Lower leg skin (tissue), 4 donors: Measurements from ENCODE around the gene SDK1. TPM values are rescaled to one million over a fixed set of nuclear protein-coding genes. Genes with fewer than 3 reads are reported as not detected.

Experiments used
- DNase-seq, 2 donors: peaks; one replicate each; pipeline ENCODE4 v3.0.0-alpha.2; 2019; ENCODE audit warnings: low spot score in 2 of 2
- H3K4me3 ChIP-seq: fragments of 200-600 bp; sonication (generic); 2 replicates; pipeline ENCODE4 v1.5.1; 2017; ENCODE audit warnings: mild to moderate bottlenecking, low read depth; ENCODE audit not compliant: poor library complexity, severe bottlenecking
- POLR2A ChIP-seq, 2 donors: fragments of 450-650 bp; IDR thresholded peaks; one replicate each; pipeline ENCODE4 v1.6.1; 2016 to 2017; ENCODE audit warnings: antibody characterized with exemption in 2 of 2, mild to moderate bottlenecking in 1 of 2, moderate library complexity in 1 of 2
- WGBS, 2 donors: methylation state at CpG; one replicate each; pipeline ENCODE4 v1.1.5; 2018; 5-methylcytosine and 5-hydroxymethylcytosine counted together
- intact Hi-C: fragments of 100-400 bp; cut with DNase I; formaldehyde crosslinking; loops from one replicate; pipeline ENCODE4 v1.15.0; 2023; ENCODE audit warnings: low total_unique reads
- total RNA-seq, 4 donors: library from RNA; depleted of rRNA; stranded (reverse); fragments of >200 nt; gene quantifications; one replicate each; pipeline ENCODE4 v1.1.0, GENCODE V29; 2016
- TF ChIP-seq, protein P1 (sequence below), 3 donors: fragments of 450-650 bp; IDR thresholded peaks; one replicate each; pipeline ENCODE4 v1.5.1; 2016; ENCODE audit warnings: antibody characterized with exemption in 3 of 3, mild to moderate bottlenecking in 3 of 3, moderate library complexity in 2 of 3

The SDK1 gene
- total RNA-seq, 4 donors from 2014 or later = 1.9 to 7.2 (median 5.1) TPM

GRCh38 chr7:4163565-4164203 is 862.6 kb downstream of the SDK1 start:
- TF ChIP-seq, protein P1, sequence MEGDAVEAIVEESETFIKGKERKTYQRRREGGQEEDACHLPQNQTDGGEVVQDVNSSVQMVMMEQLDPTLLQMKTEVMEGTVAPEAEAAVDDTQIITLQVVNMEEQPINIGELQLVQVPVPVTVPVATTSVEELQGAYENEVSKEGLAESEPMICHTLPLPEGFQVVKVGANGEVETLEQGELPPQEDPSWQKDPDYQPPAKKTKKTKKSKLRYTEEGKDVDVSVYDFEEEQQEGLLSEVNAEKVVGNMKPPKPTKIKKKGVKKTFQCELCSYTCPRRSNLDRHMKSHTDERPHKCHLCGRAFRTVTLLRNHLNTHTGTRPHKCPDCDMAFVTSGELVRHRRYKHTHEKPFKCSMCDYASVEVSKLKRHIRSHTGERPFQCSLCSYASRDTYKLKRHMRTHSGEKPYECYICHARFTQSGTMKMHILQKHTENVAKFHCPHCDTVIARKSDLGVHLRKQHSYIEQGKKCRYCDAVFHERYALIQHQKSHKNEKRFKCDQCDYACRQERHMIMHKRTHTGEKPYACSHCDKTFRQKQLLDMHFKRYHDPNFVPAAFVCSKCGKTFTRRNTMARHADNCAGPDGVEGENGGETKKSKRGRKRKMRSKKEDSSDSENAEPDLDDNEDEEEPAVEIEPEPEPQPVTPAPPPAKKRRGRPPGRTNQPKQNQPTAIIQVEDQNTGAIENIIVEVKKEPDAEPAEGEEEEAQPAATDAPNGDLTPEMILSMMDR (IDR thresholded peaks at IDR 0.05) = no peak
- TF ChIP-seq POLR2A (IDR thresholded peaks at IDR 0.05) = no peak
- 89 to 94% methylated on average over 13 of the region's 13 CpGs for WGBS, 2 donors
- no peak overlapping the region for H3K4me3 ChIP-seq
- intact Hi-C loops = no loop called here
- DNase-seq = no peak

GRCh38 chr7:4164556-4164955 is 863.5 kb downstream of the SDK1 start:
- TF ChIP-seq POLR2A (IDR thresholded peaks at IDR 0.05) = no peak
- TF ChIP-seq, protein P1 (IDR thresholded peaks at IDR 0.05) = no peak
- no peak for DNase-seq
- no peak overlapping the region for H3K4me3 ChIP-seq
- intact Hi-C loops = no loop called here
- WGBS, 2 donors = 87 to 91% methylated on average over 8 of the region's 8 CpGs

DNA sequence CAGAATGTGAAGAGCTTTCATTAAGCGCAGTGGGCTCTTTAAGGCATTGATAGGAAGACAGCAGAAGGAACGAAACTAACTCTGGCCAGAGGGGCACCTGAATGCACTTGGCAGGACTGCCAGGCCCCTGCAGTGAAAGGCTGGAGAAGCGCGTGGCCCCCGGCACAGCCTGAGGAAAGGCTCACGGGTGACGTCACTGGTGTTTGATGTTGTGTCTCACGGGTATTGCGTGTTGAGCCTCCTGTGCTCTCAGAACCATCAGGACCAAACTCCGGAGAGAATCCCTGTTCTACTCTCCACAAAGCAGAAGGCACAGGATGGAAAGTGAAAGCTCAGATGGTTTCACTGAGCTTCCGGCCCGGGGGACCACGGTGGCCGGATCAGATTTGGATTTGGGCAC is 865.3 kb downstream of the SDK1 start:
- H3K4me3 ChIP-seq = no peak overlapping the region
- TF ChIP-seq, protein P1 (IDR thresholded peaks at IDR 0.05) = no peak
- TF ChIP-seq POLR2A (IDR thresholded peaks at IDR 0.05) = no peak
- no peak for DNase-seq
- 79 to 89% methylated on average over 14 of the region's 14 CpGs for WGBS, 2 donors
- intact Hi-C loops = no loop called here

GRCh38 chr7:4166807-4167206 is 865.8 kb downstream of the SDK1 start:
- no peak for DNase-seq
- intact Hi-C loops = no loop called here
- WGBS, 2 donors = 88 to 94% methylated on average over 7 to 8 of the region's 8 CpGs
- no peak overlapping the region for H3K4me3 ChIP-seq
- no peak for TF ChIP-seq POLR2A (IDR thresholded peaks at IDR 0.05)
- TF ChIP-seq, protein P1 (IDR thresholded peaks at IDR 0.05) = no peak

GRCh38 chr7:4167385-4167910 is 866.4 kb downstream of the SDK1 start:
- WGBS, 2 donors = 74 to 79% methylated on average over 10 of the region's 10 CpGs

More at GRCh38 chr7:4167385-4167910, 866.4 kb downstream of the SDK1 start:
- no peak for DNase-seq
- no peak overlapping the region for H3K4me3 ChIP-seq
- intact Hi-C loops = no loop called here
- TF ChIP-seq POLR2A (IDR thresholded peaks at IDR 0.05) = no peak
- TF ChIP-seq, protein P1 (IDR thresholded peaks at IDR 0.05) = no peak
